ENCODE measurements around the gene ADGRA3.

Gene ADGRA3

GRCh38 chr4:22434895-22435294 is 81.0 kb downstream of the ADGRA3 start:
- peak; percentile 73 for DNase-seq (ENCODE audit: low read depth)

GRCh38 chr4:22430626-22431025 is 85.2 kb downstream of the ADGRA3 start:
- DNase-seq (ENCODE audit: low read depth) = no peak

- DNase-seq (ENCODE audit: low read depth) = no peak
These were observed 87.4 kb downstream of the ADGRA3 start for GRCh38 chr4:22428441-22428840.

GRCh38 chr4:22427675-22428074 is 88.2 kb downstream of the ADGRA3 start:
- no peak for DNase-seq (ENCODE audit: low read depth)

GRCh38 chr4:22420291-22420690 is 95.6 kb downstream of the ADGRA3 start:
- no peak for DNase-seq (ENCODE audit: low read depth)

- peak; percentile 34 for DNase-seq (ENCODE audit: low read depth)
These were observed 98.5 kb downstream of the ADGRA3 start for GRCh38 chr4:22417408-22417807.

GRCh38 chr4:22416403-22416802 is 99.5 kb downstream of the ADGRA3 start:
- DNase-seq (ENCODE audit: low read depth) = no peak

GRCh38 chr4:22414833-22415232 is 101.0 kb downstream of the ADGRA3 start:
- DNase-seq (ENCODE audit: low read depth) = no peak

- no peak for DNase-seq (ENCODE audit: low read depth)
These were observed 102.4 kb downstream of the ADGRA3 start for GRCh38 chr4:22413471-22413870.

GRCh38 chr4:22412013-22412412 is 103.9 kb downstream of the ADGRA3 start:
- DNase-seq (ENCODE audit: low read depth) = no peak

GRCh38 chr4:22410645-22411247 is 105.1 kb downstream of the ADGRA3 start:
- DNase-seq (ENCODE audit: low read depth) = peak; percentile 9

GRCh38 chr4:22408474-22408873 is 107.4 kb downstream of the ADGRA3 start:
- no peak for DNase-seq (ENCODE audit: low read depth)

GRCh38 chr4:22407361-22407760 is 108.5 kb downstream of the ADGRA3 start:
- DNase-seq (ENCODE audit: low read depth) = no peak

- DNase-seq (ENCODE audit: low read depth) = no peak
These were observed 117.2 kb downstream of the ADGRA3 start for GRCh38 chr4:22398671-22399070.

GRCh38 chr4:22391551-22391950 is 124.3 kb downstream of the ADGRA3 start:
- peak; percentile 22 for DNase-seq (ENCODE audit: low read depth)

GRCh38 chr4:22389240-22389870 is 126.5 kb downstream of the ADGRA3 start:
- DNase-seq (ENCODE audit: low read depth) = peak; percentile 79

GRCh38 chr4:22385611-22386011 is 130.3 kb downstream of the ADGRA3 start:
- DNase-seq (ENCODE audit: low read depth) = peak; percentile 22

GRCh38 chr4:22384154-22384553 is 131.7 kb downstream of the ADGRA3 start:
- no peak for DNase-seq (ENCODE audit: low read depth)

- DNase-seq (ENCODE audit: low read depth) = peak; percentile 7
These were observed 133.7 kb downstream of the ADGRA3 start for GRCh38 chr4:22382216-22382615.

GRCh38 chr4:22372986-22373385 is 142.9 kb downstream of the ADGRA3 start:
- DNase-seq (ENCODE audit: low read depth) = no peak

- DNase-seq (ENCODE audit: low read depth) = no peak
These were observed 145.8 kb downstream of the ADGRA3 start for GRCh38 chr4:22369901-22370562.

GRCh38 chr4:22363787-22364186 is 152.1 kb downstream of the ADGRA3 start:
- no peak for DNase-seq (ENCODE audit: low read depth)

- DNase-seq (ENCODE audit: low read depth) = no peak
These were observed 152.8 kb downstream of the ADGRA3 start for GRCh38 chr4:22363036-22363435.
